Measurements from ENCODE around the gene RNFT2. TPM values are rescaled to one million over a fixed set of nuclear protein-coding genes. Genes with fewer than 3 reads are reported as not detected.
A peak's percentile ranks its signal among the peaks of the same experiment; 100 is the strongest.

The RNFT2 gene
- total RNA-seq, 1 experiment from 2014 or later, result 21.1 TPM

- Histone ChIP-seq H3F3A (ENCODE audit: insufficient read depth, low read depth) (peaks cover 37% of the 10 kb centered on the region), H3K36me3 (ENCODE audit: low read depth) (no peaks in the 10 kb centered on the region), H3K4me2 (peak within 1 kb of the TSS; percentile 96), H3K79me2 (ENCODE audit: low read depth) (peaks cover 19% of the 10 kb centered on the region; the same call in 1 of the 2 replicates), H4K20me1 (ENCODE audit: insufficient read depth) (no peaks in the 10 kb centered on the region), H2AFZ (peak within 1 kb of the TSS; percentile 89), H3K27me3 (ENCODE audit: insufficient read depth, low read depth) (peaks cover 3% of the 10 kb centered on the region; the same call in 1 of the 2 replicates), H3K27ac (peak within 1 kb of the TSS; percentile 46), H3K4me1 (replicated peaks; ENCODE audit: insufficient read depth) (peaks cover 18% of the 10 kb centered on the region), H3K9me3 (ENCODE audit: insufficient read depth, low read depth) (no peaks in the 10 kb centered on the region), H3K9me2 (ENCODE audit: insufficient read depth) (no peaks in the 10 kb centered on the region), H3K4me3 (peak within 1 kb of the TSS; percentile 67)
- intact Hi-C loops (cut with micrococcal nuclease; ENCODE audit: unreplicated experiment), result loop anchor here (1.0 to 2.0 kb wide), 2 partner anchors 35 to 144 kb away; no protein-coding TSS in a partner anchor
- no TSS peak for BruUV-seq (replicated peaks)
- CTCF ChIA-PET, result no interaction called here
- POLR2A ChIA-PET (ENCODE audit: unreplicated experiment), result no interaction called here
- peak in 1 of 2 experiments; percentile 66 for DNase-seq
- TF ChIP-seq EZH2 (IDR thresholded peaks at IDR 0.05; ENCODE audit: low read depth), result no peak
- TF ChIP-seq, protein P1, sequence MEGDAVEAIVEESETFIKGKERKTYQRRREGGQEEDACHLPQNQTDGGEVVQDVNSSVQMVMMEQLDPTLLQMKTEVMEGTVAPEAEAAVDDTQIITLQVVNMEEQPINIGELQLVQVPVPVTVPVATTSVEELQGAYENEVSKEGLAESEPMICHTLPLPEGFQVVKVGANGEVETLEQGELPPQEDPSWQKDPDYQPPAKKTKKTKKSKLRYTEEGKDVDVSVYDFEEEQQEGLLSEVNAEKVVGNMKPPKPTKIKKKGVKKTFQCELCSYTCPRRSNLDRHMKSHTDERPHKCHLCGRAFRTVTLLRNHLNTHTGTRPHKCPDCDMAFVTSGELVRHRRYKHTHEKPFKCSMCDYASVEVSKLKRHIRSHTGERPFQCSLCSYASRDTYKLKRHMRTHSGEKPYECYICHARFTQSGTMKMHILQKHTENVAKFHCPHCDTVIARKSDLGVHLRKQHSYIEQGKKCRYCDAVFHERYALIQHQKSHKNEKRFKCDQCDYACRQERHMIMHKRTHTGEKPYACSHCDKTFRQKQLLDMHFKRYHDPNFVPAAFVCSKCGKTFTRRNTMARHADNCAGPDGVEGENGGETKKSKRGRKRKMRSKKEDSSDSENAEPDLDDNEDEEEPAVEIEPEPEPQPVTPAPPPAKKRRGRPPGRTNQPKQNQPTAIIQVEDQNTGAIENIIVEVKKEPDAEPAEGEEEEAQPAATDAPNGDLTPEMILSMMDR (conservative IDR thresholded peaks at IDR 0.05), result no peak
These were observed 143.3 kb downstream of the RNFT2 start, which contains the start of gene HRK for GRCh38 chr12:116881325-116881876. Gene HRK, minus strand, starts transcription at chr12:116881441. Its CDS starts 134 bp downstream, at chr12:116881307.

DNA sequence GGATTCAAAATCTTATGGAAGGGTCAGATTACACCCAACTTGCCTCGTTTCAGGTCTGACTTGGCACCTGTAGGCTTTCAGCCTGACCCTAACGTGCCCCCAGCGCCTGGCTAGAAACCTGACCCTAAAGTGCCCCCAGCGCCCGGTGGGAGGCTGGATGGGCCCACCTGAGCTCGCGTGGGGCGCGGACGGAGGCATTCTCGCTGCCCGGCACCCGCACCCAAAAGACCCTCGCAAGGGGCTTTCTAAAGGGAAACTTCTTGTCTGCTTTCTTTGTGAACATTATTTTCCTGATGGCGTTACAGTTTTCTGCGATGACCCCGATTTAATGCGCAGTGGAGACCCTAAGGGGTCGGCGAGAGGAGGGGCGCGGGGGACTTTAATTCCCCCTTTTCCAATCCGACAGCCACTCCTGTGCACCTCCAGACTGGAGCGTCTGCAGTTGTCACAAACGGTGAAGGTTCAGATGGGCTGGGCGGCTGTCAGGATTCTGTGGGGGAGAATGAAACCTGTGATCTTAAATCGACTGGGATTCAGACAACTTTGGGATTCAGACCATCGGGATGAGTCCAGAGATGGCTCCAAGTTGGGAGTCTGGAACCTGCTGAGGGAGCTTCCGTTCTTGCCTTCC lies 143.9 kb downstream of the RNFT2 start:
- H3K27ac ChIP-seq, result peak overlapping the region; percentile 46; the same call in 1 of the 2 replicates
- peak overlapping the region; percentile 89 for H2AFZ ChIP-seq
- H3K4me2 ChIP-seq, result peak overlapping the region; percentile 96
- H3K4me1 ChIP-seq (replicated peaks; ENCODE audit: insufficient read depth), result peaks cover 18% of the 10 kb centered on the region
- H3K79me2 ChIP-seq (ENCODE audit: low read depth), result peaks cover 16% of the 10 kb centered on the region; the same call in 1 of the 2 replicates
- no peaks in the 10 kb centered on the region for H4K20me1 ChIP-seq (ENCODE audit: insufficient read depth)
- DNase-seq, result no peak
- TF ChIP-seq EZH2 (IDR thresholded peaks at IDR 0.05; ENCODE audit: low read depth), result no peak
- TF ChIP-seq, protein P1 (conservative IDR thresholded peaks at IDR 0.05), result no peak
- peak overlapping the region; percentile 67 for H3K4me3 ChIP-seq
- H3K9me3 ChIP-seq (ENCODE audit: insufficient read depth, low read depth), result no peaks in the 10 kb centered on the region
- peaks cover 37% of the 10 kb centered on the region for H3F3A ChIP-seq (ENCODE audit: insufficient read depth, low read depth)
- intact Hi-C loops (cut with micrococcal nuclease; ENCODE audit: unreplicated experiment), result loop anchor here (1.0 to 2.0 kb wide), 3 partner anchors 35 to 173 kb away; no protein-coding TSS in a partner anchor
- H3K27me3 ChIP-seq (ENCODE audit: insufficient read depth, low read depth), result peaks cover 3% of the 10 kb centered on the region; the same call in 1 of the 2 replicates
- CTCF ChIA-PET, result no interaction called here
- no TSS peak for BruUV-seq (replicated peaks)
- no peaks in the 10 kb centered on the region for H3K9me2 ChIP-seq (ENCODE audit: insufficient read depth)
- H3K36me3 ChIP-seq (ENCODE audit: low read depth), result no peaks in the 10 kb centered on the region
- POLR2A ChIA-PET (ENCODE audit: unreplicated experiment), result no interaction called here

GRCh38 chr12:116882742-116883141 lies 144.6 kb downstream of the RNFT2 start:
- TF ChIP-seq EZH2 (IDR thresholded peaks at IDR 0.05; ENCODE audit: low read depth), result no peak
- TF ChIP-seq, protein P1 (conservative IDR thresholded peaks at IDR 0.05), result peak; percentile 22; the same call in 1 of the 2 replicates
- Histone ChIP-seq H3F3A (ENCODE audit: insufficient read depth, low read depth) (peaks cover 34% of the 10 kb centered on the region), H3K4me3 (no peak overlapping the region), H3K79me2 (ENCODE audit: low read depth) (0 out of 2 replicates have a peak, but pooled peaks cover 9% of the 10 kb centered on the region), H3K27me3 (ENCODE audit: insufficient read depth, low read depth) (peaks cover 3% of the 10 kb centered on the region; the same call in 1 of the 2 replicates), H3K4me1 (replicated peaks; ENCODE audit: insufficient read depth) (peaks cover 14% of the 10 kb centered on the region), H4K20me1 (ENCODE audit: insufficient read depth) (no peaks in the 10 kb centered on the region), H2AFZ (no peak overlapping the region), H3K4me2 (no peak overlapping the region), H3K36me3 (ENCODE audit: low read depth) (no peaks in the 10 kb centered on the region), H3K9me2 (ENCODE audit: insufficient read depth) (no peaks in the 10 kb centered on the region), H3K9me3 (ENCODE audit: insufficient read depth, low read depth) (no peaks in the 10 kb centered on the region), H3K27ac (no peak overlapping the region)
- no TSS peak for BruUV-seq (replicated peaks)
- ChIA-PET POLR2A (ENCODE audit: unreplicated experiment) (no interaction called here), CTCF (no interaction called here)
- DNase-seq, result no peak
- intact Hi-C loops (cut with micrococcal nuclease; ENCODE audit: unreplicated experiment), result loop anchor here (2.0 kb wide), 1 partner anchor 174 kb away; no protein-coding TSS in a partner anchor
